VCaP (cell line): ENCODE results near the gene ATXN1.

Experiments
- H3K27ac ChIP-seq: fragments of 450-650 bp; 2 replicates; pipeline ENCODE4 v1.5.1; 2017
- CTCF ChIP-seq: fragments of 450-650 bp; conservative IDR thresholded peaks from 2 replicates; pipeline ENCODE4 v1.5.1; 2017; ENCODE audit warnings: mild to moderate bottlenecking, moderate library complexity

ATXN1 gene

DNA sequence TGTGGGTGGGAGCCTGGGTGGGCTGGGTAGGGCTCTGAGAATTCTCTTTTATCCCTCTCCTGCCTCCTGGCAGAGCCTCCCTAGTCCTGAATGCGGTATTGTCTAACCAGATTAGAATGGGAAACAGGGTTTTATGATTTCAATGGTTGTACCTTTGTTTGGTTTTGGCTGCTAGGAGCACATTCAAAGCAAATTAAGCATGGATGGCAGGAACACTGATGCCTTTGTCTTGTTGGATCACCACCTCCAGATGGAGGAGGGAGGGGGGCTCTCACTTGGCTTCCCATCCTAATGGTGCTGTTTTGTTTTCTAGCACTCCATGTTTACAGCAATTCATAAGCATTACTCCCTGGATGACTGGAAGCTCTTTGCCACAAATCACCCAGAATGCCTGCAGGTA lies 511.3 kb downstream of the ATXN1 start:
- no peak overlapping the region for H3K27ac ChIP-seq
- no peak for TF ChIP-seq CTCF
